ENCODE data around the gene ZMYM3.

- TF ChIP-seq, protein P1, sequence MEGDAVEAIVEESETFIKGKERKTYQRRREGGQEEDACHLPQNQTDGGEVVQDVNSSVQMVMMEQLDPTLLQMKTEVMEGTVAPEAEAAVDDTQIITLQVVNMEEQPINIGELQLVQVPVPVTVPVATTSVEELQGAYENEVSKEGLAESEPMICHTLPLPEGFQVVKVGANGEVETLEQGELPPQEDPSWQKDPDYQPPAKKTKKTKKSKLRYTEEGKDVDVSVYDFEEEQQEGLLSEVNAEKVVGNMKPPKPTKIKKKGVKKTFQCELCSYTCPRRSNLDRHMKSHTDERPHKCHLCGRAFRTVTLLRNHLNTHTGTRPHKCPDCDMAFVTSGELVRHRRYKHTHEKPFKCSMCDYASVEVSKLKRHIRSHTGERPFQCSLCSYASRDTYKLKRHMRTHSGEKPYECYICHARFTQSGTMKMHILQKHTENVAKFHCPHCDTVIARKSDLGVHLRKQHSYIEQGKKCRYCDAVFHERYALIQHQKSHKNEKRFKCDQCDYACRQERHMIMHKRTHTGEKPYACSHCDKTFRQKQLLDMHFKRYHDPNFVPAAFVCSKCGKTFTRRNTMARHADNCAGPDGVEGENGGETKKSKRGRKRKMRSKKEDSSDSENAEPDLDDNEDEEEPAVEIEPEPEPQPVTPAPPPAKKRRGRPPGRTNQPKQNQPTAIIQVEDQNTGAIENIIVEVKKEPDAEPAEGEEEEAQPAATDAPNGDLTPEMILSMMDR (conservative IDR thresholded peaks at IDR 0.05): no peak
- no peak for TF ChIP-seq ZFX (IDR thresholded peaks at IDR 0.05)
These were observed 2.9 kb upstream of the ZMYM3 start for GRCh38 chrX:71256856-71257255.
